G401 (cell line): Measurements from ENCODE around the gene RTP5. TPM values are rescaled to one million over a fixed set of nuclear protein-coding genes. Genes with fewer than 3 reads are reported as not detected.
A peak's percentile ranks its signal among the peaks of the same experiment; 100 is the strongest.
"Not testable (repeated sequence)": the region's sequence is repeated elsewhere in the genome, so short reads cannot be mapped to it uniquely, and the experiment has no call there.

Experiments
- DNase-seq: peaks from one replicate; pipeline ENCODE4 v3.0.0-alpha.2; 2015; ENCODE audit warnings: low spot score
- in situ Hi-C: cut with HindIII; loops from 2 replicates; pipeline ENCODE4 v1.10.0; 2016; ENCODE audit warnings: low sequenced_read_pairs, mixed read lengths
- total RNA-seq: library from RNA; depleted of rRNA; stranded (reverse); fragments of >200 nt; shearing (Covaris generic); gene quantifications from 2 replicates; pipeline ENCODE4 v1.2.3, GENCODE V29; 2014; rRNA removed

Gene RTP5
- total RNA-seq: not detected in 2 replicates

DNA sequence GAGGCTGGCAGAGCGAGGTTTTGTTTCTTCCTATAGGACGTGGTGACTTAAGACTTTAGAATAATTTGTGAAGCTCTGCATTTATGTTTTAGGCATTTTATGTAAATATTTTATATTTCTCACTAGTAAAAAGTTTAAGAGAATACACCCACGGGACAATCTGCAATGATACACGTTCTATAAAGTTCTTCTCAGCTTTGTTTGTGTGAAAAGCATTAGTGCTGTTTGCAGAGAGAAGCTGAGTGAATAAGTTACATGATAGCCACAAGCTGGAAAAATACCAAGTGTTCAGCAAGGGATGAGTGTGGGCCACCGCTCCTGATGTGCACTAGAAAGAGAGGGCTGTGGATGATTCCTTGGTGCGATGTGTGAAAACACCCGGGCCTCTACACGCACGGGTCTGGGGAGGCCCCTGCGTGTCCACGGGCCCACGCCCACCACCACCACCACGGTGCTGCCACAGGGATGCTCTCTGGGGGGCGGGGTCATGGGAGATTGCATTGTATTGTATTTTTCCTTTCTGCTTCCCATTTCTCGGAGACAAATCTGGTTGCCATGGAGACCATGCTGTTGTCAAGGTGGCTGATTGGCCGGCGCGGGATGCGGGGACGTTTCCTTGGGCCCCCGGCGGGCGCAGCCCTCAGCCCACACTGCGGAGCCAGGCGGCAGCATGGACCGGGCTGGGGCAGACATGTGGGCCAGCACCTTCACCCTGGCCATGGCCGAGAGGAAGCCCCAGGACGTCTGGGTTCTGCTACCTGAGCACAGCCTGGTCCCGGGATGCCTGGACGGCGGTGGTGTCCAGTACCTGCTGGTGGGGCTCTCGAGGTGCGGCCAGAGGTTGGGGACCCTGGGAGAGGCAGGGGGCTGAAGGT lies at the start of gene RTP5:
RTP5 (plus strand) TSS at position 643 of the 875 bp plus-strand sequence; CDS start at position 671, 28 bp downstream.
- DNase-seq: peak; percentile 25
- in situ Hi-C loops: no loop called here

DNA sequence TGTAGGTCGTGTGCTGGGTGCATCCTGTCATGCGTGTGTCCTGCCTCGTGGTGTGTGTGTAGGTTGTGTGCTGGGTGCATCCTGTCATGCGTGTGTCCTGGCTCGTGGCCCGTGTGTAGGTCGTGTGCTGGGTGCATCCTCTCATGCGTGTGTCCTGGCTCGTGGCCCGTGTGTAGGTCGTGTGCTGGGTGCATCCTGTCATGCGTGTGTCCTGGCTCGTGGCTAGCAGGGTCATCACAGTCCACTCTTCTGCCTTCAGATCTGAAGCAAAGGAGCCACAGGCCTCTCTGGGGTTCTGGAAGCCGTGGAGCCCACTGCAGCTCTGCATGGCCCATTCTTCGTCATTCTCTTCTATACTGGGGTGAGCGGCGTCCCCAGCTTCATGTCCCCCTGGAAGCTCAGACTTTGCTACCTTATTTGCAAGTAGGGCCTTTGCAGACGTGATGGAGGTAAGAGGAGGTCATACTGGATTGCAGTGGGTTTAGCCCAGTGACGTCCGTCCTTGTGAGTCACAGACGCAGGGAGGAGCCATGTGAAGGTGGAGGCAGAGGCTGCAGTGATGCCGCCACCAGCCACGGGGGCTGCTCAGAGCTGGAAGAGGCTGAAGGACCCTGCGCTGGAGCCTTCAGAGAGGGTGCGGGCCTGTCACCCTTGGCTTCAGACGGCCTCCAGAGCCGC lies 49.4 kb upstream of the RTP5 start:
- in situ Hi-C loops: not testable (repeated sequence)

DNA sequence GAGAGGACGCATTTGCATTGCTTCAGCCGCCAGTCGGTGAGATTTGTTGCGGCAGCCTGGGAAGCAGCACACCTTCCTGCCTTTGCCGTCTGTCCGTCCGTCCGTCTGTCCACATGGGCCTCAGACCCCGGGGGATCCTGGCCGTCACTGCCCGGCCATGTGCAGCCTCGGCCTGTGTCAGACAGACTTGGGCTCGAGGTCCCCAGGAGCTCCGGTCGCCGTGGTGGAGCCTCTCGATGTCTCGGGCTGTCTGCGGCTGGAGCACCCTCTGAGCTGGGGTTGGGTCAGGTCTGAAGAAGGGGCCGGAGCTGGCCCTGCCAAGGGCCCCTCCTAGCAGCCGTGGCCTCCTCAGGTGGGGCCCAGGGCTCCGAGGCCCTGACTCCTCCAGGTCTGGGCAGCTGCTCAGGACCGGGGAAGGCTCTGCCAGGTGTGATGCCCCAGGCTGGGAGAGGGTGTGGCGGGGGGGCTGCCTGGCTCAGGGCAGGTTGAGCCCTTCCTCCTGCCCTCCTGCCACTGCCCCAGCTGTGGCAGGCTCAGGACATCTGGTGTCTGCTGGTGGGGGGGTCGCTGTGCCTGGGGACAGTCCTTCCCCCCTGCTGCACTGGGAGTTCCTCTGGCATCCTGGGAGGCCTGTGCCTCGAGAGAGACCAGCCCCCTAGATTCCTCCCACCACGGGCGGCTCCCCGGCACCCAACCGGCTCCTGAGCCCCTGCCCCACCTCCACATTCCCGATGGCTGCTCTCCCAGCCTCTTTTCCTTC lies 48.7 kb upstream of the RTP5 start:
- DNase-seq: no peak
- in situ Hi-C loops: no loop called here

More for the DNA sequence above, 49.4 kb upstream of the RTP5 start:
- not testable (repeated sequence) for DNase-seq

DNA sequence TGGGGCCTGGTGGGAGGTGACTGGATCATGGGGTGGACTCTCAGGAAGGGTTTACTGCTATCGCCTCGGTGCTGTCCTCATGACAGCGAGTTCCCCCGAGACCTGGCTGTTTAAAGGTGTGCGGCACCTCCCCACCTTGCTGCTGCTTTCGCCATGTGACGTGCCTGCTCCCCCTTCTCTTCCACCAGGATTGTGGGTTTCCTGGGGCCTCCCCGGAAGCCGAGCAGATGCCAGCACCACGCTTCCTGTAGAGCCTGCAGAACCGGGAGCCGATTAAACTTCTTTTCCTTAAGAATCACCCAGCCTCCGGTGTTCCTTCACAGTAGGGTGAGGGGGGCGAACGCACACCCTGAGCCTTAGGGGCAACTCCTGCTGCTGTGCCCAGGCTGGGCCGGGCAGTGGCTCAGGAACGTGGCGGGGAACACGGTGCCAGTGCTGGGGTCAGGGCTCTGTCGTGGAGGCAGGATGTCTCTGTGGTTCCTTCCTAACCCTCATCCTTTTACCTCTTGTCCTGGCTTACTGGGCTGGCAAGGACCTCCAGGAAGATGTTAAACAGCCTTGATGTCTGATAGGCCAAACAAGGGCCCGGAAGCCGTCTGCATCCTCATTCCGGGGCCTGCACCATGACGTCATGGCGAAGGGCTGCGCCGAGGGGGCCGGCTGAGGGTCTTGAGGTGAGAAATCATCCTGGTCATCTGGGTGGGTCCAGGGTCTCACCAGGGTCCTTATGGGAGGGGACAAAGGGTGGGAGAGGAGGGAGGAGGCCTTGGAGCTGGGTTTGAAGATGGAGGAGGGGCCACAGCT lies 47.9 kb upstream of the RTP5 start:
- DNase-seq: no peak

DNA sequence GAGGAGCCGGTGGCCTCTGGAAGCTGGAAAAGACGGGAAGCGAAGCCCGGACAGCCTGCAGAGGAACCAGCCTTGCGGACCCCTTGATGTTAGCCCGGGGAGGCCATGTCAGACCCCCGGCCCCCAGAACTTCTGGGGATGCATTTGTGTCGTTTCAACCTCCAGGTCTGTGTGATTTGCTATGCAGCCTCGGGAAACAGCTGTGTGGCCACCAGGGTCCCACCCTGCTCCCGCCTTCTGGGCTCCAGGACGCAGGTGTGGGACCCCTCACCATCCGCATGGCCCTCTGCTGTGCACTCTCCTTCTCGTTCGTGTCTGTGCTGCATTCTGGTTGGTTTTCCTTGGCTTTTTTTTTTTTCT lies 47.3 kb upstream of the RTP5 start:
- in situ Hi-C loops: no loop called here
- no peak for DNase-seq

More for the DNA sequence above, 47.9 kb upstream of the RTP5 start:
- in situ Hi-C loops: no loop called here

DNA sequence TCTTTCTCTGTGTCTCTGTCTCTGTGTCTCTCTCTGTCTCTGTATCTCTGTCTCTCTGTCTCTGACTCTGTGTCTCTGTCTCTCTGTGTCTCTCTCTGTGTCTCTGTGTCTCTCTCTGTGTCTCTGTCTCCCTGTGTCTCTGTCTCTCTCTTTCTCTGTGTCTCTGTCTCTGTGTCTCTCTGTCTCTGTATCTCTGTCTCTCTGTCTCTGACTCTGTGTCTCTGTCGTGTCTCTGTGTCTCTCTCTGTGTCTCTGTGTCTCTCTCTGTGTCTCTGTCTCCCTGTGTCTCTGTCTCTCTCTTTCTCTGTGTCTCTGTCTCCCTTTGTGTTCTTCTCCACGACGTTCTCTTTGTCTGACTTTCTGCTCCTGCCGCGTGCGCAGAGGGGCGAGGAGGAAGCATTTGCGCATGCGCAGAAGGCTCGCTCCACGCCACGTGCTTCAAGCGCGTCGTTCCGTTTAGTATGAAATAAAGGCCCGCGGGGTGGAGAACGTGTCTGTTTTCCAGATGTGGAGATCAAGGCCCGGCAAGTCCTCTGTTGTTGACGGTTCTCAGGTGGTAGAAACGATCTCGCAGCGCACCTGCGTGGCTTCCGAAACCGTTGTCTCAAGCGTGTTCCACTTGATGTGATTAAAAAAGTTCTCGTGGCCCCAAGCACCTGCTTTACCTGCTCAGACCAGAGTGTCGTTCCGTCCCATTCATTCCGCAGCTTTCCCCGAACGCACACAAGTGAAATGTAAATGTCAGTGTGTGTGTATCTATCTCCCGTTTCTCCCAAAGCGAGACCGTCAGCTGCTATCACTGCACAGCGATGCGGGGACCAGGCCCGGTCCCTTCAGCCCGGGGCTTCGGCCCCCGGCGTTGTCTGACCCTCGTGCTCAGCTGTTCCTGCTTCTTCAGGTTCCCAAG lies 45.7 kb upstream of the RTP5 start:
- in situ Hi-C loops, DNase-seq: not testable (repeated sequence)

DNA sequence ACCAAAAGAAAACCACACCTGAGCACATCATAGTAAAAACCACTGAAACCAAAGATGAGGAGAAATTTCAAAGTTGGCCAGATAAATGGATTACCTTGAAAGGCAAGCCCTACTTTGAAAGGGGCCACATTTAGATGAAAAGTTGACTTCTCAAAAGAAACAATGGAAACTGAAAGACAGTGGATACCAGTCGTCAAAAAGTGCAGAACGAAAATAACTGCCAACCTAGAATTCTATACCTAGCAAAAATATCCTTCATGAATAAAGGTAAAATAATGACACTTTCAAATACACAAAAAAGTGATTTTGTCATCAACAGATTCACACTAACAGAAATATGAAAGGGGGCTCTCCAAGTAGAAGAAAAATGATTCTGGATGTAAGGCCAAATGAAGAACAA lies 42.1 kb upstream of the RTP5 start:
- no peak for DNase-seq
- in situ Hi-C loops: no loop called here

DNA sequence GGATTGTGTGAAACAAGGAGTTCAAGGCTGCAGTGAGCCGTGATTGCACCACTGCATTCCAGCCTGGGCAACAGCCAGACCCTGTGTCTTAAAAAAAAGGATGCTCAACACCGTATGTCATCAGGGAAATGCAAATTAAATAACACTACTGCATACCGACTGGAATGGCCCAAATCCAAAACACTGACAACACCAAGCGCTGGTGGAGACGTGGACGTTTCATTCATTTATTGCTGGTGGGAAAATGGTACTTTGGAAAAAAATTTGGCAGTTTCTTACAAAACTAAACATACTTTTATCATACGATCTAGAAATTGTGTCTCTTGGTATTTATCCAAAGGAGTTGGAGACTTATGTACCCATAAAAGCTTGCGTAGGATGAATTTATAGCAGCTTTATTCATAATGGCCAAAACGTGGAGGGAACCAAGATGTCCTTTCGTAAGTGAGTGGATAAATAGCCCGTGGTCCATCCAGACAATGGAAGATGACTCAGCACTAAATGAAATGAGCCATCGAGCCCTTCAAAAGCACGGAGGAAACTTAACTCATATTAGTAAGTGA lies 36.3 kb upstream of the RTP5 start:
- DNase-seq: no peak
- in situ Hi-C loops: no loop called here

DNA sequence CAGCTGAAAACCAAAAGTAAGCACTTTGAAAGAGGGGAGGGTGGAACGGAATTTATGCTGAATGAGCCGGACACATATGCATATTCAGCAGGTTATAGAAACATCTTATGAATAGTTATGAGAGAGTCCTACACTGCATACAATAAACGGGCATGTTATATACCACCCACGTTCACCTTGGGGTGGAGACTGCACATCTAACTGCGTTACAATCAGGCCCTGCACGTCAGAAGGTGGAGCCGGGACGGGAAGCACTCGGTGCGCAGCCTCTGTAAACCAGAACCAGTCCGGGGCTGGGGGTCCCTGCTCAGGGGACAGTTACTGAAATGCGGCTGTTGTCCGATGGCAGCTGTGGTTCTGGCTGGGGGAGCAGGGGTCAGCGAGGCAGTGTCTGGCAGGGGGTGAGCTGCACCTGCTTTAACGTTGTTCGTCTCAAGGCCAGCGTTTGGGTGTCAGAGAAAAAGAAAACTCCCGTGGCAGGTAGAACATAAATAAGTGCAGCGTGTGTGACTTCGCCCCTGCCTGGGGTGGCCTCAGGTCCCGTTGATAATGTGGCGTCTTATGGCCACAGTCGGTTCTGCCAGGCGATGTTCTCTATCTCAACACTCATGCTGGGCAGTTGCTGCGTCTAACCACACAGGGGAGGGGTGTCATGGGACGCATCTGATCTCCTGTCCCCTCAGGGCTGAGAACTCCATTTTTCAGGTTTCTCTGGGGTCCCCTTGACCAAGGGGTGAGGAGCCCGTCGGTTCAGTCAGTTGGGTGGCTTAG lies 35.6 kb upstream of the RTP5 start:
- DNase-seq, in situ Hi-C loops: not testable (repeated sequence)

DNA sequence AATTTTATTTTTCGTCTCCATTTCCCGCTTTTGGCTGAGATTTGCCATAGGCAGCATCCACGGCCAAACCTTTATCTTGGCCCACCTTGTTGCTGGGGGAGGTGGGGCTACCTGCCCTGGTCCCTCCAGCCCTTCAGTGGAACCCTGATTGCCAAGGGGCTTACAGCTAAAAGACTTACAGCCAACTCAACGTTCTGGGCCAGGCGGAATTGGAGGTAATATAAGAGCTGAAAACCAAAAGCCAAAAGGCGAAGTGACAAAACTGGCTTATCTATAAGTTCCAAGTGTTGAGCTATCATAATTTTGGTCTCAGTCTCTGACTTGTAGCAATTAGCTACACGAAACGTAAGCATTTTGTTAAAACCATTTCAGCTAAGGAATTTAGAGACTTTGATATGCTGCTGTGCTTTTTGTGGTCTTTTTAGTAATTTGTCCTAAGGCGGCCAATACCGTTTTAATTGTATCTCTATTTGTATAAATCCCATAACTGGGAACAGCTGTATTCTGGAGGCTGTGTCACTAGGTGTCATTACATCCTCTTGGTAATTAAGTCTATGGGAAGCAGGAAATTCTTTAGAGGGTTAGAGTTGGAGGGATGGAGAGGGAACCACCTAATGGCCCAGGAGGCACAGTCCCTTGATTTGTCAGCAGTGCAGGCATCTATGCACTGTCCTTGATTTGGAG lies 34.9 kb upstream of the RTP5 start:
- no peak for DNase-seq
- in situ Hi-C loops: no loop called here

DNA sequence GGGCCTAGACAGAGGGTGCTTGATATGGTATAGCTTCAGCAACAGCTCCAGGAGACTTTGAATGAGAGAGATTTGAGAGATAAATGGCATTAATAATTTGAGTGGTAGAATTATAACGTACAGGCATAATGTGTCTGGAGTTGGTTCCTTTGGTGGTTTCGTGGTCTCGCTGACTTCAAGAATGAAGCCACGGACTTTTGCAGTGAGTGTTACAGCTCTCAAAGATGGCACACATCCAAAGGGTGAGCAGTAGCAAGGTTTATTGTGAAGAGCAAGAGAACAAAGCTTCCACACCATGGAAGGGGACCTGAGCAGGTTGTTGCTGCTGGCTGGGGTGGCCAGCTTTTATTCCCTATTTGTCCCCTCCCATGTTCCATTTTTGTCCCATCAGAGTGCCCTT lies 33.9 kb upstream of the RTP5 start:
- in situ Hi-C loops: no loop called here
- no peak for DNase-seq

DNA sequence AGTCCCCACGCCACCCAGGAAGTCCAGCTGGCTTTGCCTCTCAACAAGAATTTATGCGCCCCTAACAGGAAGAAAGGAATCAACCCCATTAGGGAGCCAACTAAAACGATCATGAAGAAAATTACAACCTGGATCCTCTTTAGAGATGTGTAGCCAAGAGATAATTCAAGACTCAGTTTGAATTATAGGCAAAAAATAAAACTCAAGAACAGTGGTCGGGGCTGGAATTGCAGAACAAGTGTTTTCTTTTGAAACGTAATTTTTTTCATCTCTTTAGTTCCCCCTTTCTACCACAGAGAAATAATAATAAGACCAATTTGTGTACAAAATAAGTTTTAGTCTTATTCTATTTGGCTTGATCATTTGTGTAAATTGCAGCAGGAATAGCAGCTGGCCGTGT lies 33.2 kb upstream of the RTP5 start:
- in situ Hi-C loops: no loop called here
- DNase-seq: no peak

DNA sequence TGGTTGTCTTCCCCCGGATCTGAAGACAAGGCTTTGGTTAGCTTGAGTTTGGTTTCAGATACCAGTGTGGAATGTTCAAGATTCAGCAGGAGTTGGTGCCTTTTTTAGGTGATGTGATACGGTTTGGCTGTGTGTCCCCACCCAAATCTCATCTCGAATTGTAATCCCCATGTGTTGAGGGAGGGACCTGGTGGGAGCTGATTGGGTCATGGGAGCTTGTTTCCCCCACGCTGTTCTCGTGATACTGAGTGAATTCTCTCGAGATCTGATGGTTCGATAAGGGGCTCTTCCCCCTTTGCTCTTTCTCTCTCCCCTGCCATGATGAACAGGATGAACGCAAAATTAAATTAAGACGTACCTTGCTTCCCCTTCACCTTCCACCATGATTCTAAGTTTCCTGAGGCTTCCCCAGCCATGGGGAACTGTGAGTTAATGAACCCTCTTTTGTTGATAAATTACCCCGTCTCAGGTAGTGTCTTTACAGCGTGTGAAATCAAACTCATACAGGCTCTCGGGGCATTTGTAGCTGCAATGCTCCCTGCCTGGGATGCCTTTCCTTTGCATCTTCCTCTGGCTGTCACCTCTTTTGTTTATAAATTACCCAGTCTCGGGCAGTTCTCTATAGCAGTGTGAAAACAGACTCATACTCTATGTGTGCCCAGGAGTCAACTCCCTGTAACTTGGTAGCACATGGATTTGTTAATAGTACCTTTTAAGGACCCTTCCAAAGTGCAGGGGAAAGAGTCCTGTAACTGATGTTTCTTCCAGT lies 32.1 kb upstream of the RTP5 start:
- DNase-seq: no peak
- in situ Hi-C loops: no loop called here

DNA sequence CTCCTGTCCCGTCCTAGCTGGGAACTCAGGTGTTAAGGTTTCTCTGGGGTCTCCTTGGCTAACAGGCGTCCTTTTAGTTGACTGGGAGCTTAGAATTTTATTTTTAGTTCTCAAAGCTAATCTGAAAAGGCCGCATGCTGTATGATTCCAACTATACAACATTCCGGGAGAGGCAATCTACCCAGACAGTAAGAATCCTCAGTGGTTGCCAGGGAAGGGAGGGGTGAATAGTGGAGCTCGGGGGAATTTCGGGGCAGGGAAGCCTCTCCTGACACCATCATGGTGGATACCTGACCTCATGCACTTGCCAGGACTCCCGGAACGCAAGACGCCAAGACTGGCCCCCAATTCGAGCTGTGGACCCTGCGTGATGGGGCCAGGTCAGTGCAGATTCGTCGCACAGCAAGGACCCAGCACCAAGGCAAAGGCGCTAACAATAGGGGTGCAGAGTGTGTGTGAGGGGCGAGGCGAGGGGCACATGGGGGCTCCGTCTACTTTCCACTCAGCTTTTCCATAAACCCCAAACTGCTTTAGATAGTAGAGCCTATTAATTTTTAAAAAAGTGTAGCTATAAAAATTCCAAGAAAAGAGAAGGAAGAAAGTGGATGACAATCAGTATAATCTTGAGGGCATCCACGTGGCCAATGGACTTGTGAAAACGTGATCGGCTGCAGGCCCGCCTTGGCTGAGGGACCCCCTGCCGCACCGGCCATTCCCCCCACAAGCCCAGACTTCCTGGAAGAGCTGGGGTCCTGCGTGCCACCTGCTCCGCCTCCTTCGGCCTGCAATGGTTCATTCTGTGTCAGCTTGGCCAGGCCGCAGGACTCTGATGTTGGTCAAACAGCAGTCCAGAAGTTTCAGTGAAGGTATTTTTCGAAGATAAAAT lies 28.1 kb upstream of the RTP5 start:
- no peak for DNase-seq
- in situ Hi-C loops: no loop called here

DNA sequence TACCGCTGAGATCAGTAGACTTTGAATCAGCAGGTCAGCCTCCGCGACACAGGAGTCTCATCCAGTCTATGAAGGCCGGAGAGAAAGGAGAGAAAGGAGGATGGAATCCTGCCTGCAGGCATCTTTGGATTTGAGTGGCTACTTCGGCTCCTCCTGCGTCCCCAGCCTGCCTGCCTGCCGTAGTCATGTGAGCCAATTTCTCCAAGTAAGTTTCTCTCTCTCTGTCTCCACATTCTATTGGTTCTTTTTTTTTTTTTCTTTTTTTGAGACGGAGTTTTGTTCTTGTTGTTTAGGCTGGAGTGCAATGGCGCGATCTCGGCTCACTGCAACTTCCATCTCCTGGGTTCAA lies 27.5 kb upstream of the RTP5 start:
- in situ Hi-C loops: no loop called here
- no peak for DNase-seq
